Mesendoderm (in vitro differentiated cells): ENCODE measurements around the gene ZNF236.

Experiments
- DNase-seq: peaks from one replicate; pipeline ENCODE4 v3.0.0; 2013
- H2AK5ac ChIP-seq: 2 replicates; pipeline ENCODE4 v1.6.1; 2013; ENCODE audit warnings: low read length, inconsistent platforms
- H2BK120ac ChIP-seq: 2 replicates; pipeline ENCODE4 v1.6.1; 2013; ENCODE audit warnings: low read depth, mild to moderate bottlenecking, low read length, moderate library complexity, mixed read lengths
- H2BK15ac ChIP-seq: replicated peaks from 2 replicates; pipeline ENCODE4 v1.6.1; 2013; ENCODE audit warnings: low read depth, mild to moderate bottlenecking, moderate library complexity
- H2BK5ac ChIP-seq: 2 replicates; pipeline ENCODE4 v1.6.1; 2013; ENCODE audit warnings: low read length, inconsistent platforms
- H3K18ac ChIP-seq: 2 replicates; pipeline ENCODE4 v1.6.1; 2013; ENCODE audit warnings: mild to moderate bottlenecking, low read length, mixed read lengths
- H3K23ac ChIP-seq: one replicate; pipeline ENCODE4 v1.6.1; 2013; ENCODE audit warnings: low read length
- H3K27ac ChIP-seq: 2 replicates; pipeline ENCODE4 v1.5.1; 2013; ENCODE audit warnings: low read depth, mild to moderate bottlenecking, inconsistent platforms, low read length, moderate library complexity
- H3K27me3 ChIP-seq: 2 replicates; pipeline ENCODE4 v1.6.1; 2013; ENCODE audit warnings: low read length, control low read depth, mild to moderate bottlenecking, inconsistent platforms; ENCODE audit not compliant: insufficient read depth, poor library complexity
- H3K36me3 ChIP-seq: 2 replicates; pipeline ENCODE4 v1.6.1; 2013; ENCODE audit warnings: low read length, inconsistent platforms; ENCODE audit not compliant: control insufficient read depth, insufficient read depth
- H3K4ac ChIP-seq: one replicate; pipeline ENCODE4 v1.6.1; 2013; ENCODE audit warnings: low read depth, mild to moderate bottlenecking, low read length, moderate library complexity
- H3K4me1 ChIP-seq: 2 replicates; pipeline ENCODE4 v1.6.1; 2013; ENCODE audit warnings: low read depth, low read length, inconsistent platforms; ENCODE audit not compliant: control insufficient read depth
- H3K4me2 ChIP-seq: 2 replicates; pipeline ENCODE4 v1.6.1; 2013; ENCODE audit warnings: low read length
- H3K4me3 ChIP-seq: 2 replicates; pipeline ENCODE4 v1.5.1; 2013; ENCODE audit warnings: mild to moderate bottlenecking, low read length
- H3K56ac ChIP-seq: one replicate; pipeline ENCODE4 v1.6.1; 2013; ENCODE audit warnings: low read length
- H3K79me1 ChIP-seq: 2 replicates; pipeline ENCODE4 v1.6.1; 2013; ENCODE audit warnings: low read length, inconsistent platforms
- H3K79me2 ChIP-seq: 2 replicates; pipeline ENCODE4 v1.6.1; 2013; ENCODE audit warnings: mild to moderate bottlenecking, low read length; ENCODE audit not compliant: control insufficient read depth, insufficient read depth
- H3K9ac ChIP-seq: 2 replicates; pipeline ENCODE4 v1.6.1; 2013; ENCODE audit warnings: low read length, inconsistent platforms
- H4K5ac ChIP-seq: one replicate; pipeline ENCODE4 v1.6.1; 2013; ENCODE audit warnings: low read length
- H4K8ac ChIP-seq: one replicate; pipeline ENCODE4 v1.6.1; 2013; ENCODE audit warnings: low read depth, mild to moderate bottlenecking, control low read depth, low read length, moderate library complexity
- WGBS: extraction: QIAGEN DNeasy Blood & Tissue Kit; methylation state at CpG from one replicate; pipeline ENCODE4 v1.1.7; 2013; ENCODE audit warnings: low lambda C conversion rate, missing lambda C conversion rate; ENCODE audit not compliant: insufficient coverage; ENCODE audit errors: extremely low coverage; 5-methylcytosine and 5-hydroxymethylcytosine counted together

The ZNF236 gene

DNA sequence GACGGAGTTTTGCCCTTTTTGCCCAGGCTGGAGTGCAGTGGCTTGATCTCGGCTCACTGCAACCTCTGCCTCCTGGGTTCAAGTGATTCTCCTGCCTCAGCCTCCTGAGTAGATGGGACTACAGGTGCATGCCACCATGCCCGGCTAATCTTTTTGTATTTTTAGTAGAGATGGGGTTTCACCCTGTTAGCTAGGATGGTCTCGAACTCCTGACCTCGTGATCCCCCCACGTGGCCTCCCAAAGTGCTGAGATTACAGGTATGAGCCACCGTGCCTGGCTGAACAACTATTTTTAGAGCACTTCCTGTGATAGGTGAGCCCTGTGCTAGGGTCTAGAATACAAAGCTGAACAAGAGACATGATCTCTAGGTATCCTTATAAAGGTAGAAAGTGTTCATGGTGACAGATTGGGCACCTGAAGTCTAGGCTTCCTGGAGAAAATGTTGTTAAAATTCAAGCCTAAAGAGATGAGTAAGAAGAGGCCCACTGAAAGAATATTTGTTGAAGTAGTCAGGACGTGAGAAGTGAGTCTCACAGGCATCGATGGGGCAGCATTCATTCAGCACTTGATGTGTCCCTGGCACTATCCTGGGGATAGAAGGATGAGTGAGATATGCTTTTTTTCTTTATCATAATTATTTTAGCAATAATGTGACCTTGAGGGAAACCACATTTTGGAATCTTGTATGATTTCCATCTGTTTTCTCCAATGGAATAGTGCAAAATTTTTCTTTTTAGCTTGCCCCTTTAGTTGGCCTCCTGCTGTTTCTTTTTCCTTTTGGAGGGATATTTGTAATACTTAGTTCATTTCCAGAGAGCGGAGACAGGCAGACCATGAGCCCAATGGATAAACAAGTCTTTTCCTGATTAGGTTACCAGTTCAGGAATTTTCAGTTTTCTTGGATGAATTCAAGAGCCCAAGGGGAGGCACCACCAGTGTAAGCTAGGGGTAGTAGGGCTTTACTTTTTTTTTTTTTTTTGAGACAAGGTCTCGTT lies 5.1 kb downstream of the ZNF236 start:
- H3K79me2 ChIP-seq, result peaks cover 15% of the 10 kb centered on the region
- no peaks in the 10 kb centered on the region for H3K36me3 ChIP-seq
- no peak overlapping the region for H3K23ac ChIP-seq
- no peak overlapping the region for H2BK15ac ChIP-seq
- H3K27me3 ChIP-seq, result no peaks in the 10 kb centered on the region
- no peak overlapping the region for H3K27ac ChIP-seq
- no peaks in the 10 kb centered on the region for H3K4me1 ChIP-seq
- no peak overlapping the region for H2AK5ac ChIP-seq
- DNase-seq, result no peak
- H3K79me1 ChIP-seq, result peaks cover 9% of the 10 kb centered on the region
- H3K4ac ChIP-seq, result no peak overlapping the region
- no peak overlapping the region for H3K4me3 ChIP-seq
- H3K18ac ChIP-seq, result no peak overlapping the region
- no peak overlapping the region for H4K5ac ChIP-seq
- H3K4me2 ChIP-seq, result no peak overlapping the region
- H3K9ac ChIP-seq, result no peak overlapping the region
- no CpG with 5 or more reads among the region's 11 CpGs for WGBS
- H2BK5ac ChIP-seq, result no peak overlapping the region
- H4K8ac ChIP-seq, result no peak overlapping the region
- H2BK120ac ChIP-seq, result no peak overlapping the region
- H3K56ac ChIP-seq, result no peak overlapping the region

DNA sequence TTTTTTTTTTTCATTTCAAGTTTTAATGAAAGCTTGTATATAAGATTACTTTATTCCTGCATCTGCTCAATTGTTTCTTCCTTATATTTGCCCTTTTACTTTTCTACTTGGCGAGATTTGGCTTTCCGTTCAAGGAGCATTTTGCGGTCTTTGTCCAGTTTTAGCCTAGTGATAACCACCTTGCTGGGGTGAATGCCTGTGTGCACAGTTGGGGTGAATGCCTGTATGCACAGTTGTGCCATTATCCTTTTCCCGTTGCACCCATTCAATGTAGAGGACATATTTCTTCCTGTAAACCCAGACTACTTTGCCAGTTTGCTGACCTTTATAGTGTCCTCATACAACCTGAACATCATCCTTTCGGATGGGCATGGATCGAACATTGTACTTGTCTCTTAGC lies 12.0 kb downstream of the ZNF236 start:
- no peaks in the 10 kb centered on the region for H3K27me3 ChIP-seq
- no peak for DNase-seq
- no peak overlapping the region for H3K4me3 ChIP-seq
- H3K9ac ChIP-seq, result no peak overlapping the region
- no peak overlapping the region for H2BK15ac ChIP-seq
- no peak overlapping the region for H3K18ac ChIP-seq
- H3K56ac ChIP-seq, result no peak overlapping the region
- H3K4me1 ChIP-seq, result peaks cover 1% of the 10 kb centered on the region
- H2BK120ac ChIP-seq, result no peak overlapping the region
- no CpG with 5 or more reads among the region's 6 CpGs for WGBS
- peaks cover 7% of the 10 kb centered on the region for H3K79me2 ChIP-seq
- H3K36me3 ChIP-seq, result no peaks in the 10 kb centered on the region
- H4K5ac ChIP-seq, result no peak overlapping the region
- H2AK5ac ChIP-seq, result no peak overlapping the region
- no peak overlapping the region for H3K23ac ChIP-seq
- no peak overlapping the region for H3K4me2 ChIP-seq
- no peak overlapping the region for H3K4ac ChIP-seq
- no peak overlapping the region for H4K8ac ChIP-seq
- peaks cover 6% of the 10 kb centered on the region for H3K79me1 ChIP-seq
- no peak overlapping the region for H3K27ac ChIP-seq
- no peak overlapping the region for H2BK5ac ChIP-seq

DNA sequence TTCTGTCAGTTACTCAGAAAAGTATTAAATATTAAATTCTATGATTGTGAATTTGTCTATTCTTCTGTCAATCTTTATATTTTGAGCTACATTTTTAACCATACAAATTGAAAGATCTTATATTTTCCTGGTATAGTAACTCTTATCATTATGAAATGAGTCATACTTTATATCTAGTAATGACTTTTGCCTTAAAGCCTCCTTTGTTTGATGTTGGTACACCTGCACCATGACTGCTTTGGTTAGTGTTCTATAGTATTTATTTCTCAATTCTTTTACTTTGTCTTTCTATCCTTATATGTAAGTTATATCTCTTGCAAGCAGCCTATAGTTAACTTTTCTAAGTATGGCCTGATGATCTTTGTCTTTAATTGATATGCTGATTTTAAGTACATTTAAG lies 13.0 kb downstream of the ZNF236 start:
- Histone ChIP-seq H3K27me3 (no peaks in the 10 kb centered on the region), H3K56ac (no peak overlapping the region), H3K27ac (no peak overlapping the region), H2BK5ac (no peak overlapping the region), H3K18ac (no peak overlapping the region), H3K79me2 (peaks cover 6% of the 10 kb centered on the region), H3K79me1 (peaks cover 6% of the 10 kb centered on the region), H3K4ac (no peak overlapping the region), H2BK120ac (no peak overlapping the region), H2BK15ac (no peak overlapping the region), H3K36me3 (no peaks in the 10 kb centered on the region), H2AK5ac (no peak overlapping the region), H3K4me3 (no peak overlapping the region), H3K23ac (no peak overlapping the region), H3K9ac (no peak overlapping the region), H3K4me1 (peaks cover 1% of the 10 kb centered on the region), H4K8ac (no peak overlapping the region), H4K5ac (no peak overlapping the region), H3K4me2 (no peak overlapping the region)
- DNase-seq, result no peak

DNA sequence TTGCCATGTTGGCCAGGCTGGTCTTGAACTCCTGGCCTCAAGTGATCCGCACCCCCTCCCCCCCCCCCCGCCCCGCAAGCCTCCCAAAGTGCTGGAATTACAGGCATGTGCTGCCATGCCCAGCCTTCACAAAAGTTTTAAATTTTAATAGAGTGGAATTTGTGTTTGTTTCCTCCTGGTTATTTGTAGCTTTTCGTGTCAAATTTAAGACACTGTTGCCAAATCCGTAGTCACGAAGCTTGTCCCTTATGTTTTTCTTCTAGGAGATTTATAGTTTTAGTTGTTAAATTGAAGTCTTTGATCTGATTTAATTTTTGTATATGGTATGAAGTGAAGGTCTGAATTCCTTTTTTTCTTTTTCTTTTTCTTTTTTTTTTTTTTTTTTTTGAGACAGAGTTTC lies 14.7 kb downstream of the ZNF236 start:
- no peak overlapping the region for H2AK5ac ChIP-seq
- peaks cover 4% of the 10 kb centered on the region for H3K79me1 ChIP-seq
- peaks cover 1% of the 10 kb centered on the region for H3K4me1 ChIP-seq
- H2BK120ac ChIP-seq, result no peak overlapping the region
- no peak overlapping the region for H3K18ac ChIP-seq
- WGBS, result no CpG with 5 or more reads among the region's 6 CpGs
- no peak overlapping the region for H3K23ac ChIP-seq
- peaks cover 4% of the 10 kb centered on the region for H3K79me2 ChIP-seq
- no peak overlapping the region for H4K5ac ChIP-seq
- H3K4me2 ChIP-seq, result no peak overlapping the region
- DNase-seq, result no peak
- H3K9ac ChIP-seq, result no peak overlapping the region
- H2BK5ac ChIP-seq, result no peak overlapping the region
- no peak overlapping the region for H2BK15ac ChIP-seq
- H3K27me3 ChIP-seq, result no peaks in the 10 kb centered on the region
- H4K8ac ChIP-seq, result no peak overlapping the region
- no peak overlapping the region for H3K4ac ChIP-seq
- no peak overlapping the region for H3K27ac ChIP-seq
- H3K4me3 ChIP-seq, result no peak overlapping the region
- H3K56ac ChIP-seq, result no peak overlapping the region
- no peaks in the 10 kb centered on the region for H3K36me3 ChIP-seq

DNA sequence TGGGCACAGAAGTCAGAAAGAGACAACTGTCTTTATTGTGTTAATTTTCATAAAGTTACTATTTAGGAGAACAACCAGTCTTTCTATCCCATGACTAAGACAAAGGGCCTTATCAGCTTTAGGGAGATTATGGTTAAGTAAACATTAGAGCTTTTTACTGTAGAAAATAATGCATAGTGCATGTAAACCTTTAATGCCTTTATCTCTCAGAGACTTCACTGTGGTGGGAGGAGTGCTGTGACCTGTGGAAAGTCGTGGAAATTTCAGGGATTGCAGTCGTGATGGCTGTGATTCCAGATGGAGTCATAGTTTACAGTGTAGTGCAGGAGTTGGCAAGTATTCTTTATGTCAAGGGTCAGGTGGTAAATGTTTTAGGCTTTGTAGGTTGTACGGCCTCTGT lies 15.8 kb downstream of the ZNF236 start:
- peak overlapping the region; percentile 46 for H3K56ac ChIP-seq
- no peaks in the 10 kb centered on the region for H3K36me3 ChIP-seq
- H3K18ac ChIP-seq, result no peak overlapping the region
- H3K79me1 ChIP-seq, result peaks cover 4% of the 10 kb centered on the region
- H3K23ac ChIP-seq, result no peak overlapping the region
- no peak overlapping the region for H3K4ac ChIP-seq
- H3K4me3 ChIP-seq, result no peak overlapping the region
- H3K27ac ChIP-seq, result no peak overlapping the region
- H2BK15ac ChIP-seq, result no peak overlapping the region
- H3K9ac ChIP-seq, result no peak overlapping the region
- H4K8ac ChIP-seq, result no peak overlapping the region
- H2AK5ac ChIP-seq, result no peak overlapping the region
- peaks cover 4% of the 10 kb centered on the region for H3K79me2 ChIP-seq
- H4K5ac ChIP-seq, result no peak overlapping the region
- H3K4me1 ChIP-seq, result peaks cover 1% of the 10 kb centered on the region
- DNase-seq, result no peak
- no peak overlapping the region for H2BK120ac ChIP-seq
- no peak overlapping the region for H3K4me2 ChIP-seq
- no CpG with 5 or more reads among the region's 3 CpGs for WGBS
- no peaks in the 10 kb centered on the region for H3K27me3 ChIP-seq
- no peak overlapping the region for H2BK5ac ChIP-seq
